GM12878 (cell line): ENCODE data around the gene ITPKB. TPM values are rescaled to one million over a fixed set of nuclear protein-coding genes. Genes with fewer than 3 reads are reported as not detected.

Source experiments
- ATAC-seq: fragments of 200-7000 bp; cut with Tn5 transposase; 3 replicates; pipeline ENCODE4 v1.9.1; 2020; ENCODE audit warnings: mild to moderate bottlenecking, moderate library complexity
- BruUV-seq: library from RNA; stranded (reverse); fragments of 400-500 nt; replicated peaks from 2 replicates; lab custom pipeline; 2021; lab: Mats Ljungman, UMichigan
- CTCF ChIA-PET: fragments of 300-600 bp; sonication (Branson Sonifier 250); formaldehyde crosslinking; extraction: SDS; loops from one replicate; lab custom pipeline; 2021; ENCODE audit warnings: inconsistent platforms; lab: Yijun Ruan, JAX
- POLR2A ChIA-PET: fragments of 350-600 bp; formaldehyde crosslinking; extraction: SDS; loops from one replicate; lab custom pipeline; 2021; ENCODE audit warnings: inconsistent platforms; lab: Charles Lee
- RAD21 ChIA-PET: fragments of 300-600 bp; sonication (Branson Sonifier 250); formaldehyde crosslinking; loops from one replicate; lab custom pipeline; 2023; ENCODE audit warnings: antibody characterized with exemption; ENCODE audit not compliant: unreplicated experiment; lab: Charles Lee
- SMC1A ChIA-PET: fragments of 300-600 bp; sonication (Branson Sonifier 250); formaldehyde crosslinking; loops from one replicate; lab custom pipeline; 2023; ENCODE audit not compliant: unreplicated experiment, uncharacterized antibody; lab: Charles Lee
- DNase-seq: peaks from one replicate; pipeline ENCODE4 v3.0.0-alpha.2; 2011; ENCODE audit warnings: low read depth, low spot score
- FAIRE-seq: peaks from 3 replicates; lab custom pipeline; 2011; peaks lifted over from hg19 to GRCh38; lab: Jason Lieb, UNC
- H2AFZ ChIP-seq: 2 replicates; pipeline ENCODE4 v1.6.0; 2011; ENCODE audit warnings: low read depth, low read length, control low read depth; ENCODE audit not compliant: control insufficient read depth
- H3K27ac ChIP-seq: 2 replicates; pipeline ENCODE4 v1.5.1; 2011; ENCODE audit warnings: control low read depth; ENCODE audit not compliant: control insufficient read depth, insufficient read depth
- H3K27me3 ChIP-seq, 2 experiments: replicated peaks in 1 of 2; 2 replicates each; pipeline versions ENCODE4 v1.6.0 to v1.6.1; 2011; ENCODE audit warnings: low read length in 1 of 2; ENCODE audit not compliant: control insufficient read depth in 2 of 2, insufficient read depth in 2 of 2
- H3K36me3 ChIP-seq, 2 experiments: 2 replicates each; pipeline ENCODE4 v1.5.1; 2011; ENCODE audit warnings: low read length in 1 of 2; ENCODE audit not compliant: control insufficient read depth in 2 of 2, insufficient read depth in 2 of 2
- H3K4me1 ChIP-seq: 2 replicates; pipeline ENCODE4 v1.6.1; 2011; ENCODE audit warnings: mild to moderate bottlenecking, low read length, moderate library complexity, mixed read lengths; ENCODE audit not compliant: control insufficient read depth, insufficient read depth
- H3K4me2 ChIP-seq: 2 replicates; pipeline ENCODE4 v1.6.0; 2011; ENCODE audit warnings: control low read depth; ENCODE audit not compliant: control insufficient read depth, insufficient read depth
- H3K4me3 ChIP-seq: fragments of 200-600 bp; sonication (generic); 2 replicates; pipeline ENCODE4 v1.5.1; 2016
- H3K79me2 ChIP-seq: 2 replicates; pipeline ENCODE4 v1.6.0; 2011; ENCODE audit warnings: low read length; ENCODE audit not compliant: control insufficient read depth, insufficient read depth
- H3K9ac ChIP-seq: 2 replicates; pipeline ENCODE4 v1.8.0; 2011; ENCODE audit warnings: low read length, control low read depth, mixed read lengths; ENCODE audit not compliant: control insufficient read depth, insufficient read depth
- H3K9me3 ChIP-seq: replicated peaks from 3 replicates; pipeline ENCODE4 v1.5.1; 2011; ENCODE audit warnings: mild to moderate bottlenecking, low read length; ENCODE audit not compliant: control insufficient read depth, insufficient read depth
- H4K20me1 ChIP-seq: 2 replicates; pipeline ENCODE4 v1.6.0; 2011; ENCODE audit not compliant: control insufficient read depth, insufficient read depth
- BCL11A ChIP-seq: IDR thresholded peaks from 2 replicates; pipeline ENCODE4 v1.6.1; 2011; ENCODE audit warnings: low read depth, low read length
- CBFB ChIP-seq: IDR thresholded peaks from 2 replicates; pipeline ENCODE4 v1.6.1; 2016; ENCODE audit warnings: antibody characterized with exemption, low read depth
- ESRRA ChIP-seq: IDR thresholded peaks from 2 replicates; pipeline ENCODE4 v1.6.1; 2012; ENCODE audit warnings: mild to moderate bottlenecking, low read length, improper control_type of control experiment
- FOXK2 ChIP-seq: fragments of 450-650 bp; IDR thresholded peaks from 2 replicates; pipeline ENCODE4 v1.6.1; 2017; ENCODE audit warnings: mild to moderate bottlenecking, moderate library complexity
- HCFC1 ChIP-seq: fragments of 150-350 bp; IDR thresholded peaks from 2 replicates; pipeline ENCODE4 v1.6.1; 2014; ENCODE audit warnings: low read length
- HDAC2 ChIP-seq: fragments of 200-600 bp; sonication (generic); IDR thresholded peaks from 2 replicates; pipeline ENCODE4 v1.6.1; 2017
- JUNB ChIP-seq: IDR thresholded peaks from 2 replicates; pipeline ENCODE4 v1.6.1; 2016; ENCODE audit warnings: antibody characterized with exemption, mild to moderate bottlenecking
- MEF2B ChIP-seq: fragments of 450-650 bp; IDR thresholded peaks from 2 replicates; pipeline ENCODE4 v1.6.1; 2018; ENCODE audit warnings: mild to moderate bottlenecking, moderate library complexity; ENCODE audit not compliant: partially characterized antibody, poor library complexity, severe bottlenecking
- PAX5 ChIP-seq: IDR thresholded peaks from 2 replicates; pipeline ENCODE4 v1.6.1; 2011; ENCODE audit warnings: low read depth, low read length, borderline replicate concordance
- PAX8 ChIP-seq: fragments of 450-650 bp; IDR thresholded peaks from 2 replicates; pipeline ENCODE4 v1.6.1; 2017; ENCODE audit warnings: mild to moderate bottlenecking, moderate library complexity
- RUNX3 ChIP-seq: IDR thresholded peaks from 2 replicates; pipeline ENCODE4 v1.6.1; 2012; ENCODE audit warnings: low read length, inconsistent platforms
- SP1 ChIP-seq: IDR thresholded peaks from one replicate; pipeline ENCODE4 v1.6.1; 2011; ENCODE audit warnings: low read depth, low read length
- SPI1 ChIP-seq: IDR thresholded peaks from 2 replicates; pipeline ENCODE4 v1.6.1; 2011; ENCODE audit warnings: low read depth, mild to moderate bottlenecking, low read length, moderate library complexity, borderline replicate concordance; ENCODE audit not compliant: insufficient read depth
- TCF12 ChIP-seq: IDR thresholded peaks from 2 replicates; pipeline ENCODE4 v1.6.1; 2011; ENCODE audit warnings: low read depth, mild to moderate bottlenecking, low read length
- TCF3 ChIP-seq: IDR thresholded peaks from 2 replicates; pipeline ENCODE4 v1.6.1; 2012; ENCODE audit warnings: low read depth, mild to moderate bottlenecking, low read length, borderline replicate concordance; ENCODE audit not compliant: insufficient read depth
- YBX1 ChIP-seq: fragments of 450-650 bp; IDR thresholded peaks from 2 replicates; pipeline ENCODE4 v1.6.1; 2016; ENCODE audit warnings: antibody characterized with exemption
- ZZZ3 ChIP-seq: IDR thresholded peaks from 2 replicates; pipeline ENCODE4 v1.6.1; 2011; ENCODE audit warnings: low read depth; ENCODE audit not compliant: control insufficient read depth, insufficient read length
- WGBS: methylation state at CpG from one replicate; pipeline ENCODE4 v1.1.6; 2016; ENCODE audit warnings: low lambda C conversion rate; ENCODE audit not compliant: insufficient replicate concordance, insufficient coverage; ENCODE audit errors: missing lambda C conversion rate; 5-methylcytosine and 5-hydroxymethylcytosine counted together
- in situ Hi-C: fragments of 300-500 bp; cut with MboI; formaldehyde crosslinking; loops from 9 replicates; pipeline ENCODE4 v1.14.3; 2018; ENCODE audit warnings: mixed read lengths
- intact Hi-C: fragments of 100-400 bp; cut with micrococcal nuclease; formaldehyde crosslinking; loops from one replicate; pipeline ENCODE4 v1.14.2; 2022; ENCODE audit not compliant: unreplicated experiment
- polyA plus RNA-seq, 11 experiments: library from polyadenylated mRNA; depleted of rRNA in 4 of 11; unstranded in 6 of 11; stranded (reverse) in 5 of 11; fragments of >200 nt; fragmentation: Nextera tagmentation in 4 of 11; fragmentation: Illumina TruSeq in 1 of 11; extraction: Ambion mirVana in 4 of 11; extraction: Trizol in 1 of 11; gene quantifications; 1 replicate in 1 of 11; 2 replicates in 10 of 11; pipeline versions ENCODE4 v1.2.1 to v1.2.3, GENCODE V29; 2011 to 2016; ENCODE audit warnings: inconsistent platforms in 2 of 11, missing spikeins in 2 of 11, low read depth in 1 of 11
- total RNA-seq, 4 experiments: library from RNA; depleted of rRNA in 3 of 4; stranded (reverse); fragments of >200 nt in 3 of 4; fragmentation: Illumina TruSeq in 1 of 4; extraction: Trizol in 1 of 4; gene quantifications; 2 replicates each; pipeline versions ENCODE4 v1.2.1 to v1.2.3, GENCODE V29; 2013 to 2021
- TF ChIP-seq, protein P1 (sequence below): IDR thresholded peaks from 2 replicates; pipeline ENCODE4 v1.6.1; 2012; ENCODE audit warnings: improper control_type of control experiment, low read depth, low read length; ENCODE audit not compliant: insufficient replicate concordance
- TF ChIP-seq, protein P2 (sequence below): IDR thresholded peaks from 2 replicates; pipeline ENCODE4 v1.6.1; 2011; ENCODE audit warnings: borderline replicate concordance, low read depth, mild to moderate bottlenecking, moderate library complexity, mixed read lengths, low read length; ENCODE audit not compliant: insufficient read depth; ENCODE audit errors: extremely low read length

The ITPKB gene
- total and polyA plus RNA-seq, 10 of the 15 experiments (the other 5 are each of a cell fraction or from before 2014, with no cell fraction given), result 1.3 to 38.7 (median 12.9) TPM

GRCh38 chr1:226662642-226663326 is 76.3 kb downstream of the ITPKB start:
- no TSS peak for BruUV-seq
- Histone ChIP-seq H2AFZ (no peak overlapping the region), H3K27me3 (no peaks in the 10 kb centered on the region), H3K36me3 (peaks cover 3 to 7% of the 10 kb centered on the region in 2 experiments; a peak in 1 of 4 replicates), H3K9ac (no peak overlapping the region), H4K20me1 (peaks cover 3% of the 10 kb centered on the region; the same call in 1 of the 2 replicates), H3K4me3 (peak overlapping the region; percentile 5; the same call in 1 of the 2 replicates), H3K27ac (peak overlapping the region; percentile 48), H3K9me3 (no peaks in the 10 kb centered on the region), H3K4me1 (peaks cover 57% of the 10 kb centered on the region), H3K79me2 (peaks cover 38% of the 10 kb centered on the region), H3K4me2 (peak overlapping the region; percentile 84)
- DNase-seq (peak; percentile 99), ATAC-seq (peak; percentile 95), FAIRE-seq (peak; percentile 99)
- in situ Hi-C loops (no loop called here), intact Hi-C loops (loop anchor here (1.0 to 2.0 kb wide), 3 partner anchors 13 to 74 kb away; no protein-coding TSS in a partner anchor)
- 1% methylated on average over 13 of the region's 13 CpGs for WGBS
- ChIA-PET SMC1A (interaction anchor here (0.6 to 5.2 kb wide), 20 partner anchors 9 to 450 kb away, joined by 3 to 67 read pairs (median 6); partner anchors contain the start of gene ITPKB), CTCF (interaction anchor here (1.3 to 2.5 kb wide), 9 partner anchors 10 to 166 kb away, joined by 3 to 12 read pairs (median 7); partner anchors contain the start of gene ITPKB), POLR2A (interaction anchor here (0.5 to 3.7 kb wide), 10 partner anchors 9 to 81 kb away, joined by 3 to 14 read pairs (median 4); partner anchors contain the start of gene ITPKB), RAD21 (interaction anchor here (1.0 to 4.2 kb wide), 21 partner anchors 9 to 254 kb away, joined by 3 to 30 read pairs (median 5); no protein-coding TSS in a partner anchor)
- TF ChIP-seq ZZZ3 (no peak), YBX1 (no peak), JUNB (peak; percentile 92), MEF2B (peak; percentile 98), ESRRA (no peak), FOXK2 (peak; percentile 83), PAX5 (peak; percentile 99), TCF3 (peak; percentile 98), PAX8 (no peak), TCF12 (peak; percentile 96), SP1 (peak; percentile 80), HCFC1 (peak; percentile 30; the same call in 1 of the 2 replicates), HDAC2 (no peak), SPI1 (0 out of 2 replicates have a peak, but pooled peaks have one; percentile 12), RUNX3 (peak; percentile 97), BCL11A (peak; percentile 94), CBFB (peak; percentile 91)
- TF ChIP-seq, protein P1, sequence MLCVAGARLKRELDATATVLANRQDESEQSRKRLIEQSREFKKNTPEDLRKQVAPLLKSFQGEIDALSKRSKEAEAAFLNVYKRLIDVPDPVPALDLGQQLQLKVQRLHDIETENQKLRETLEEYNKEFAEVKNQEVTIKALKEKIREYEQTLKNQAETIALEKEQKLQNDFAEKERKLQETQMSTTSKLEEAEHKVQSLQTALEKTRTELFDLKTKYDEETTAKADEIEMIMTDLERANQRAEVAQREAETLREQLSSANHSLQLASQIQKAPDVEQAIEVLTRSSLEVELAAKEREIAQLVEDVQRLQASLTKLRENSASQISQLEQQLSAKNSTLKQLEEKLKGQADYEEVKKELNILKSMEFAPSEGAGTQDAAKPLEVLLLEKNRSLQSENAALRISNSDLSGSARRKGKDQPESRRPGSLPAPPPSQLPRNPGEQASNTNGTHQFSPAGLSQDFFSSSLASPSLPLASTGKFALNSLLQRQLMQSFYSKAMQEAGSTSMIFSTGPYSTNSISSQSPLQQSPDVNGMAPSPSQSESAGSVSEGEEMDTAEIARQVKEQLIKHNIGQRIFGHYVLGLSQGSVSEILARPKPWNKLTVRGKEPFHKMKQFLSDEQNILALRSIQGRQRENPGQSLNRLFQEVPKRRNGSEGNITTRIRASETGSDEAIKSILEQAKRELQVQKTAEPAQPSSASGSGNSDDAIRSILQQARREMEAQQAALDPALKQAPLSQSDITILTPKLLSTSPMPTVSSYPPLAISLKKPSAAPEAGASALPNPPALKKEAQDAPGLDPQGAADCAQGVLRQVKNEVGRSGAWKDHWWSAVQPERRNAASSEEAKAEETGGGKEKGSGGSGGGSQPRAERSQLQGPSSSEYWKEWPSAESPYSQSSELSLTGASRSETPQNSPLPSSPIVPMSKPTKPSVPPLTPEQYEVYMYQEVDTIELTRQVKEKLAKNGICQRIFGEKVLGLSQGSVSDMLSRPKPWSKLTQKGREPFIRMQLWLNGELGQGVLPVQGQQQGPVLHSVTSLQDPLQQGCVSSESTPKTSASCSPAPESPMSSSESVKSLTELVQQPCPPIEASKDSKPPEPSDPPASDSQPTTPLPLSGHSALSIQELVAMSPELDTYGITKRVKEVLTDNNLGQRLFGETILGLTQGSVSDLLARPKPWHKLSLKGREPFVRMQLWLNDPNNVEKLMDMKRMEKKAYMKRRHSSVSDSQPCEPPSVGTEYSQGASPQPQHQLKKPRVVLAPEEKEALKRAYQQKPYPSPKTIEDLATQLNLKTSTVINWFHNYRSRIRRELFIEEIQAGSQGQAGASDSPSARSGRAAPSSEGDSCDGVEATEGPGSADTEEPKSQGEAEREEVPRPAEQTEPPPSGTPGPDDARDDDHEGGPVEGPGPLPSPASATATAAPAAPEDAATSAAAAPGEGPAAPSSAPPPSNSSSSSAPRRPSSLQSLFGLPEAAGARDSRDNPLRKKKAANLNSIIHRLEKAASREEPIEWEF, result peak; percentile 71
- TF ChIP-seq, protein P2, sequence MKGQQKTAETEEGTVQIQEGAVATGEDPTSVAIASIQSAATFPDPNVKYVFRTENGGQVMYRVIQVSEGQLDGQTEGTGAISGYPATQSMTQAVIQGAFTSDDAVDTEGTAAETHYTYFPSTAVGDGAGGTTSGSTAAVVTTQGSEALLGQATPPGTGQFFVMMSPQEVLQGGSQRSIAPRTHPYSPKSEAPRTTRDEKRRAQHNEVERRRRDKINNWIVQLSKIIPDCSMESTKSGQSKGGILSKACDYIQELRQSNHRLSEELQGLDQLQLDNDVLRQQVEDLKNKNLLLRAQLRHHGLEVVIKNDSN, result peak; percentile 91
